GM12878 (cell line): ENCODE data around the gene NPHS1. TPM values are rescaled to one million over a fixed set of nuclear protein-coding genes. Genes with fewer than 3 reads are reported as not detected.

Source experiments
- ATAC-seq: fragments of 200-7000 bp; cut with Tn5 transposase; 3 replicates; pipeline ENCODE4 v1.9.1; 2020; ENCODE audit warnings: mild to moderate bottlenecking, moderate library complexity
- BruUV-seq: library from RNA; stranded (reverse); fragments of 400-500 nt; replicated peaks from 2 replicates; lab custom pipeline; 2021; lab: Mats Ljungman, UMichigan
- CTCF ChIA-PET: fragments of 300-600 bp; sonication (Branson Sonifier 250); formaldehyde crosslinking; extraction: SDS; loops from one replicate; lab custom pipeline; 2021; ENCODE audit warnings: inconsistent platforms; lab: Yijun Ruan, JAX
- POLR2A ChIA-PET: fragments of 350-600 bp; formaldehyde crosslinking; extraction: SDS; loops from one replicate; lab custom pipeline; 2021; ENCODE audit warnings: inconsistent platforms; lab: Charles Lee
- RAD21 ChIA-PET: fragments of 300-600 bp; sonication (Branson Sonifier 250); formaldehyde crosslinking; loops from one replicate; lab custom pipeline; 2023; ENCODE audit warnings: antibody characterized with exemption; ENCODE audit not compliant: unreplicated experiment; lab: Charles Lee
- SMC1A ChIA-PET: fragments of 300-600 bp; sonication (Branson Sonifier 250); formaldehyde crosslinking; loops from one replicate; lab custom pipeline; 2023; ENCODE audit not compliant: unreplicated experiment, uncharacterized antibody; lab: Charles Lee
- DNase-seq: peaks from one replicate; pipeline ENCODE4 v3.0.0-alpha.2; 2011; ENCODE audit warnings: low read depth, low spot score
- FAIRE-seq: peaks from 3 replicates; lab custom pipeline; 2011; peaks lifted over from hg19 to GRCh38; lab: Jason Lieb, UNC
- H2AFZ ChIP-seq: 2 replicates; pipeline ENCODE4 v1.6.0; 2011; ENCODE audit warnings: low read depth, low read length, control low read depth; ENCODE audit not compliant: control insufficient read depth
- H3K27ac ChIP-seq: 2 replicates; pipeline ENCODE4 v1.5.1; 2011; ENCODE audit warnings: control low read depth; ENCODE audit not compliant: control insufficient read depth, insufficient read depth
- H3K27me3 ChIP-seq, 2 experiments: replicated peaks in 1 of 2; 2 replicates each; pipeline versions ENCODE4 v1.6.0 to v1.6.1; 2011; ENCODE audit warnings: low read length in 1 of 2; ENCODE audit not compliant: control insufficient read depth in 2 of 2, insufficient read depth in 2 of 2
- H3K36me3 ChIP-seq, 2 experiments: 2 replicates each; pipeline ENCODE4 v1.5.1; 2011; ENCODE audit warnings: low read length in 1 of 2; ENCODE audit not compliant: control insufficient read depth in 2 of 2, insufficient read depth in 2 of 2
- H3K4me1 ChIP-seq: 2 replicates; pipeline ENCODE4 v1.6.1; 2011; ENCODE audit warnings: mild to moderate bottlenecking, low read length, moderate library complexity, mixed read lengths; ENCODE audit not compliant: control insufficient read depth, insufficient read depth
- H3K4me2 ChIP-seq: 2 replicates; pipeline ENCODE4 v1.6.0; 2011; ENCODE audit warnings: control low read depth; ENCODE audit not compliant: control insufficient read depth, insufficient read depth
- H3K4me3 ChIP-seq: fragments of 200-600 bp; sonication (generic); 2 replicates; pipeline ENCODE4 v1.5.1; 2016
- H3K79me2 ChIP-seq: 2 replicates; pipeline ENCODE4 v1.6.0; 2011; ENCODE audit warnings: low read length; ENCODE audit not compliant: control insufficient read depth, insufficient read depth
- H3K9ac ChIP-seq: 2 replicates; pipeline ENCODE4 v1.8.0; 2011; ENCODE audit warnings: low read length, control low read depth, mixed read lengths; ENCODE audit not compliant: control insufficient read depth, insufficient read depth
- H3K9me3 ChIP-seq: replicated peaks from 3 replicates; pipeline ENCODE4 v1.5.1; 2011; ENCODE audit warnings: mild to moderate bottlenecking, low read length; ENCODE audit not compliant: control insufficient read depth, insufficient read depth
- H4K20me1 ChIP-seq: 2 replicates; pipeline ENCODE4 v1.6.0; 2011; ENCODE audit not compliant: control insufficient read depth, insufficient read depth
- DPF2 ChIP-seq: fragments of 450-650 bp; IDR thresholded peaks from 2 replicates; pipeline ENCODE4 v1.6.1; 2017; ENCODE audit warnings: mild to moderate bottlenecking
- FOXK2 ChIP-seq: fragments of 450-650 bp; IDR thresholded peaks from 2 replicates; pipeline ENCODE4 v1.6.1; 2017; ENCODE audit warnings: mild to moderate bottlenecking, moderate library complexity
- HDAC2 ChIP-seq: fragments of 200-600 bp; sonication (generic); IDR thresholded peaks from 2 replicates; pipeline ENCODE4 v1.6.1; 2017
- MEF2B ChIP-seq: fragments of 450-650 bp; IDR thresholded peaks from 2 replicates; pipeline ENCODE4 v1.6.1; 2018; ENCODE audit warnings: mild to moderate bottlenecking, moderate library complexity; ENCODE audit not compliant: partially characterized antibody, poor library complexity, severe bottlenecking
- MTA3 ChIP-seq: IDR thresholded peaks from 2 replicates; pipeline ENCODE4 v1.6.1; 2012; ENCODE audit warnings: low read length, inconsistent platforms, borderline replicate concordance
- NFIC ChIP-seq: IDR thresholded peaks from 2 replicates; pipeline ENCODE4 v1.6.1; 2012; ENCODE audit warnings: low read depth, mild to moderate bottlenecking, inconsistent platforms, low read length, moderate library complexity
- NKRF ChIP-seq: fragments of 450-650 bp; conservative IDR thresholded peaks from 2 replicates; pipeline ENCODE4 v1.6.1; 2017; ENCODE audit warnings: mild to moderate bottlenecking, moderate library complexity
- PAX8 ChIP-seq: fragments of 450-650 bp; IDR thresholded peaks from 2 replicates; pipeline ENCODE4 v1.6.1; 2017; ENCODE audit warnings: mild to moderate bottlenecking, moderate library complexity
- PBX3 ChIP-seq: IDR thresholded peaks from 2 replicates; pipeline ENCODE4 v1.6.1; 2011; ENCODE audit warnings: mild to moderate bottlenecking, low read depth, low read length, moderate library complexity; ENCODE audit not compliant: insufficient replicate concordance
- POLR2AphosphoS5 ChIP-seq: IDR thresholded peaks from 2 replicates; pipeline ENCODE4 v1.6.1; 2011; ENCODE audit warnings: mild to moderate bottlenecking, low read length, inconsistent platforms
- RCOR1 ChIP-seq: conservative IDR thresholded peaks from 2 replicates; pipeline ENCODE4 v1.6.1; 2012; ENCODE audit warnings: low read depth, low read length, improper control_type of control experiment
- SREBF2 ChIP-seq: IDR thresholded peaks from 2 replicates; pipeline ENCODE4 v1.6.1; 2012; ENCODE audit warnings: mild to moderate bottlenecking, low read length
- WGBS: methylation state at CpG from one replicate; pipeline ENCODE4 v1.1.6; 2016; ENCODE audit warnings: low lambda C conversion rate; ENCODE audit not compliant: insufficient replicate concordance, insufficient coverage; ENCODE audit errors: missing lambda C conversion rate; 5-methylcytosine and 5-hydroxymethylcytosine counted together
- in situ Hi-C: fragments of 300-500 bp; cut with MboI; formaldehyde crosslinking; loops from 9 replicates; pipeline ENCODE4 v1.14.3; 2018; ENCODE audit warnings: mixed read lengths
- intact Hi-C: fragments of 100-400 bp; cut with micrococcal nuclease; formaldehyde crosslinking; loops from one replicate; pipeline ENCODE4 v1.14.2; 2022; ENCODE audit not compliant: unreplicated experiment
- polyA plus RNA-seq, 11 experiments: library from polyadenylated mRNA; depleted of rRNA in 4 of 11; unstranded in 6 of 11; stranded (reverse) in 5 of 11; fragments of >200 nt; fragmentation: Nextera tagmentation in 4 of 11; fragmentation: Illumina TruSeq in 1 of 11; extraction: Ambion mirVana in 4 of 11; extraction: Trizol in 1 of 11; gene quantifications; 1 replicate in 1 of 11; 2 replicates in 10 of 11; pipeline versions ENCODE4 v1.2.1 to v1.2.3, GENCODE V29; 2011 to 2016; ENCODE audit warnings: inconsistent platforms in 2 of 11, missing spikeins in 2 of 11, low read depth in 1 of 11
- total RNA-seq, 4 experiments: library from RNA; depleted of rRNA in 3 of 4; stranded (reverse); fragments of >200 nt in 3 of 4; fragmentation: Illumina TruSeq in 1 of 4; extraction: Trizol in 1 of 4; gene quantifications; 2 replicates each; pipeline versions ENCODE4 v1.2.1 to v1.2.3, GENCODE V29; 2013 to 2021

NPHS1 gene
- total and polyA plus RNA-seq, 10 of the 15 experiments (the other 5 are each of a cell fraction or from before 2014, with no cell fraction given) = not detected

- Histone ChIP-seq H3K9ac (no peak overlapping the region), H3K27ac (no peak overlapping the region), H3K9me3 (no peaks in the 10 kb centered on the region), H4K20me1 (no peaks in the 10 kb centered on the region), H3K4me2 (no peak overlapping the region), H3K4me1 (no peaks in the 10 kb centered on the region), H3K79me2 (no peaks in the 10 kb centered on the region), H3K27me3 (0 out of 4 replicates have a peak, but pooled peaks cover 0 to 3% of the 10 kb centered on the region in 2 experiments), H3K4me3 (no peak overlapping the region), H2AFZ (no peak overlapping the region), H3K36me3 (no peaks in the 10 kb centered on the region)
- SMC1A ChIA-PET = no interaction called here
- intact Hi-C loops (no loop called here), in situ Hi-C loops (no loop called here)
- BruUV-seq = no TSS peak
- CTCF ChIA-PET = interaction anchor here (1.1 to 2.5 kb wide), 3 partner anchors 14 to 122 kb away, joined by 3 to 6 read pairs (median 4); no protein-coding TSS in a partner anchor
- POLR2A ChIA-PET = interaction anchor here (0.6 kb wide), 1 partner anchor 213 kb away, joined by 6 read pairs; no protein-coding TSS in a partner anchor
- WGBS = 37% methylated on average over 9 of the region's 9 CpGs
- no peak for TF ChIP-seq NKRF
- TF ChIP-seq SREBF2 = no peak
- no peak for TF ChIP-seq MTA3
- TF ChIP-seq POLR2AphosphoS5 = no peak
- no peak for TF ChIP-seq FOXK2
- no peak for TF ChIP-seq MEF2B
- TF ChIP-seq HDAC2 = no peak
- no peak for TF ChIP-seq NFIC
- no peak for TF ChIP-seq PBX3
- no peak for TF ChIP-seq DPF2
- no peak for TF ChIP-seq PAX8
- TF ChIP-seq RCOR1 = no peak
- DNase-seq (no peak), FAIRE-seq (no peak), ATAC-seq (no peak)
- RAD21 ChIA-PET = interaction anchor here (0.7 to 2.0 kb wide), 2 partner anchors 114 to 124 kb away, joined by 4 to 6 read pairs; no protein-coding TSS in a partner anchor
These were observed 35.5 kb downstream of the NPHS1 start for GRCh38 chr19:35816846-35817245.
